ENCODE data around the gene SSBP2. TPM values are rescaled to one million over a fixed set of nuclear protein-coding genes. Genes with fewer than 3 reads are reported as not detected.
A peak's percentile ranks its signal among the peaks of the same experiment; 100 is the strongest.

The SSBP2 gene
- total and polyA plus RNA-seq, 2 of the 8 experiments (the other 6 are each of a cell fraction or from before 2014, with no cell fraction given), result 21.5 to 36.2 TPM

DNA sequence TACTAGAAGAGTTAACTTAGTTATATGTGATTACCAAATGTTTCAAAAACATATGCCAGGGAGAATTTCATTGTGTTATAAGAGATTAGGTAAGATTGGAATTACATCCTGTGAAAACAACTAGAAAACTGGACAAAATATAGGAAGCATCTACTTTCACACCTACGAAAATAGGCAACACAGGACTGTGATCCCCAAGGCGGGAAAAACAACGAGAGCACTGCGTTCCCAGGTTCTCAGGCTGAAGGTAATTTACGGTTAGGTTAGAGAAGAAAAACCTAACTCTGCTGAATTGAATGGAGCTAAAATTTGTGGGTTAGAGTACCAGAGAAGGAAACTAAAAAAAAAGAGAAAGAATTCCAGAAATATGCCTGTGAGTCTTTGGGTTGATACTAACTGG lies 385.4 kb downstream of the SSBP2 start:
- H2AK5ac ChIP-seq (ENCODE audit: low read depth, low read length), result no peak overlapping the region
- 89% methylated on average over 5 of the region's 5 CpGs; no CpG with 5 or more reads in 1 of the 2 experiments for WGBS, 2 experiments (ENCODE audit: extremely low coverage in 1 of 2, insufficient coverage in 1 of 2, insufficient read length in 1 of 2, insufficient replicate concordance in 2 of 2, low coverage in 1 of 2, low lambda C conversion rate in 2 of 2, missing lambda C conversion rate in 1 of 2)
- no peaks in the 10 kb centered on the region for H3K79me2 ChIP-seq (ENCODE audit: control insufficient read depth in 1 of 2, insufficient read depth in 2 of 2, low read length in 2 of 2)
- no peak overlapping the region for H2BK120ac ChIP-seq (replicated peaks; ENCODE audit: low read depth, low read length)
- peak overlapping the region; percentile 38; the same call in 1 of the 2 replicates for H2AFZ ChIP-seq (ENCODE audit: low read length)
- H3K9ac ChIP-seq (replicated peaks in 1 of 4; ENCODE audit: extremely low read depth in 1 of 4, low read depth in 3 of 4, low read length in 3 of 4), result no peak overlapping the region
- no peaks in the 10 kb centered on the region for H3K4me1 ChIP-seq (replicated peaks in 1 of 4; ENCODE audit: control insufficient read depth in 3 of 4, insufficient read depth in 4 of 4, low read length in 3 of 4)
- H3K36me3 ChIP-seq (ENCODE audit: control insufficient read depth in 2 of 4, insufficient read depth in 4 of 4, low read length in 3 of 4), result no peaks in the 10 kb centered on the region
- DNase-seq (ENCODE audit: low read depth in 1 of 2, low spot score in 2 of 2) (no peak), FAIRE-seq (no peak)
- TF ChIP-seq, protein P1, sequence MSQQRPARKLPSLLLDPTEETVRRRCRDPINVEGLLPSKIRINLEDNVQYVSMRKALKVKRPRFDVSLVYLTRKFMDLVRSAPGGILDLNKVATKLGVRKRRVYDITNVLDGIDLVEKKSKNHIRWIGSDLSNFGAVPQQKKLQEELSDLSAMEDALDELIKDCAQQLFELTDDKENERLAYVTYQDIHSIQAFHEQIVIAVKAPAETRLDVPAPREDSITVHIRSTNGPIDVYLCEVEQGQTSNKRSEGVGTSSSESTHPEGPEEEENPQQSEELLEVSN (IDR thresholded peaks at IDR 0.05), result 0 out of 2 replicates have a peak, but pooled peaks have one; percentile 25
- TF ChIP-seq RFX5 (IDR thresholded peaks at IDR 0.05; ENCODE audit: borderline replicate concordance, low read depth, low read length), result no peak
- H4K8ac ChIP-seq (ENCODE audit: extremely low read depth, insufficient read depth, low read length), result no peak overlapping the region
- no peak overlapping the region for H3K56ac ChIP-seq (replicated peaks; ENCODE audit: insufficient read length, low read depth, low read length)
- H4K91ac ChIP-seq (replicated peaks; ENCODE audit: insufficient read length, low read length), result no peak overlapping the region
- H3K27me3 ChIP-seq (replicated peaks in 1 of 4; ENCODE audit: control insufficient read depth in 3 of 4, extremely low read depth in 1 of 4, insufficient read depth in 3 of 4, low read length in 3 of 4), result no peaks in the 10 kb centered on the region
- H4K5ac ChIP-seq (ENCODE audit: insufficient read length, low read depth, low read length), result no peak overlapping the region
- no peak overlapping the region for H3K18ac ChIP-seq (ENCODE audit: extremely low read depth, low read length)
- no peak overlapping the region for H3K4ac ChIP-seq (replicated peaks; ENCODE audit: insufficient read length, low read depth, low read length)
- CTCF ChIA-PET (ENCODE audit: partially characterized antibody), result interaction anchor here (0.6 to 0.8 kb wide), 3 partner anchors 22 to 66 kb away, joined by 3 to 6 read pairs (median 3); no protein-coding TSS in a partner anchor
- H3K14ac ChIP-seq (ENCODE audit: insufficient read length), result no peak overlapping the region
- H3K9me3 ChIP-seq (ENCODE audit: insufficient read depth in 2 of 2, low read depth in 1 of 2, low read length in 1 of 2), result no peaks in the 10 kb centered on the region
- H2BK12ac ChIP-seq (ENCODE audit: low read depth, low read length), result no peak overlapping the region
- H4K20me1 ChIP-seq (replicated peaks in 1 of 2; ENCODE audit: control insufficient read depth in 1 of 2, insufficient read depth in 2 of 2, low read length in 2 of 2), result no peaks in the 10 kb centered on the region
- H3K27ac ChIP-seq (ENCODE audit: low read depth, low read length), result no peak overlapping the region
- H3K23ac ChIP-seq (ENCODE audit: insufficient read length), result no peak overlapping the region
- POLR2A ChIA-PET (ENCODE audit: partially characterized antibody), result interaction anchor here (0.7 to 1.2 kb wide), 2 partner anchors 42 to 909 kb away, joined by 3 read pairs; no protein-coding TSS in a partner anchor
- H2BK20ac ChIP-seq (ENCODE audit: low read length), result no peak overlapping the region
- no peak overlapping the region for H3K4me2 ChIP-seq (ENCODE audit: insufficient read depth in 1 of 2, low read depth in 2 of 2, low read length in 2 of 2)
- H2BK15ac ChIP-seq (ENCODE audit: low read length), result no peak overlapping the region
- H3K23me2 ChIP-seq (ENCODE audit: low read depth, low read length), result no peaks in the 10 kb centered on the region
- no peak overlapping the region for H3K4me3 ChIP-seq (ENCODE audit: extremely low read depth in 1 of 4, insufficient read depth in 2 of 4, low read depth in 3 of 4, low read length in 4 of 4)
- no peak overlapping the region for H2BK5ac ChIP-seq (ENCODE audit: low read depth, low read length)
- no peaks in the 10 kb centered on the region for H3K79me1 ChIP-seq (ENCODE audit: low read depth, low read length)
